Lower leg skin (tissue), 3 donors: Measurements from ENCODE around the gene SLC9C1.

Experiments
- POLR2A ChIP-seq, 2 donors: fragments of 450-650 bp; IDR thresholded peaks; one replicate each; pipeline ENCODE4 v1.6.1; 2016 to 2017; ENCODE audit warnings: antibody characterized with exemption in 2 of 2, mild to moderate bottlenecking in 1 of 2, moderate library complexity in 1 of 2
- TF ChIP-seq, protein P1 (sequence below), 3 donors: fragments of 450-650 bp; IDR thresholded peaks; one replicate each; pipeline ENCODE4 v1.5.1; 2016; ENCODE audit warnings: antibody characterized with exemption in 3 of 3, mild to moderate bottlenecking in 3 of 3, moderate library complexity in 2 of 3

DNA sequence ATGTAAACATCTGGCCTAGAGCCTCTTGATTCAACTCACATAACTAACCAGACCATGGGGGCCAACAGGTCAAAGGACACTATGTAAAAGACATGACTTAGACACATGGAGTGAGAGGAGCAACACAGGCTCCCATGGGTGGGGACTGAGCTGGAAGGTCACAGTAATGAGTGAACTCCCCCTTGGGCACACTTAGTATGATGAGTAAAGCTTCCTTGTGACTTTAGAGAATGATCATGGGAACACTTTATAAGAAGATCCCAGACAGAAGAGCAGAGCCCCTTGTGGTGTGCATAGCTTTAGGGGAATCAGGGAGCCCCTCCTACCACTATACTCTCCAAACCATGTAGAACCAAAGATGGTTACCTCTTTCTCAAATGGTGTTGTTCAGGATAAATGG is 171.1 kb downstream of the SLC9C1 start:
- TF ChIP-seq POLR2A (IDR thresholded peaks at IDR 0.05) = no peak
- TF ChIP-seq, protein P1, sequence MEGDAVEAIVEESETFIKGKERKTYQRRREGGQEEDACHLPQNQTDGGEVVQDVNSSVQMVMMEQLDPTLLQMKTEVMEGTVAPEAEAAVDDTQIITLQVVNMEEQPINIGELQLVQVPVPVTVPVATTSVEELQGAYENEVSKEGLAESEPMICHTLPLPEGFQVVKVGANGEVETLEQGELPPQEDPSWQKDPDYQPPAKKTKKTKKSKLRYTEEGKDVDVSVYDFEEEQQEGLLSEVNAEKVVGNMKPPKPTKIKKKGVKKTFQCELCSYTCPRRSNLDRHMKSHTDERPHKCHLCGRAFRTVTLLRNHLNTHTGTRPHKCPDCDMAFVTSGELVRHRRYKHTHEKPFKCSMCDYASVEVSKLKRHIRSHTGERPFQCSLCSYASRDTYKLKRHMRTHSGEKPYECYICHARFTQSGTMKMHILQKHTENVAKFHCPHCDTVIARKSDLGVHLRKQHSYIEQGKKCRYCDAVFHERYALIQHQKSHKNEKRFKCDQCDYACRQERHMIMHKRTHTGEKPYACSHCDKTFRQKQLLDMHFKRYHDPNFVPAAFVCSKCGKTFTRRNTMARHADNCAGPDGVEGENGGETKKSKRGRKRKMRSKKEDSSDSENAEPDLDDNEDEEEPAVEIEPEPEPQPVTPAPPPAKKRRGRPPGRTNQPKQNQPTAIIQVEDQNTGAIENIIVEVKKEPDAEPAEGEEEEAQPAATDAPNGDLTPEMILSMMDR (IDR thresholded peaks at IDR 0.05) = no peak
